ENCODE data around the gene AGMAT.

GRCh38 chr1:15573477-15573876, 11.4 kb downstream of the AGMAT start:
- TF ChIP-seq CTCF (conservative IDR thresholded peaks at IDR 0.05 in 1 of 2, IDR thresholded peaks at IDR 0.05 in 1 of 2; ENCODE audit: low read depth in 1 of 2, low read length in 2 of 2) (no peak), EZH2 (IDR thresholded peaks at IDR 0.05; ENCODE audit: low read length, missing control alignments) (no peak)
